CD8-positive, alpha-beta memory T cell (primary cell): ENCODE measurements around the gene TMCC1. TPM values are rescaled to one million over a fixed set of nuclear protein-coding genes. Genes with fewer than 3 reads are reported as not detected.
A peak's percentile ranks its signal among the peaks of the same experiment; 100 is the strongest.
"Not testable (repeated sequence)": the region's sequence is repeated elsewhere in the genome, so short reads cannot be mapped to it uniquely, and the experiment has no call there.

Experiments used
- CTCF ChIA-PET: fragments of 350-600 bp; sonication (Branson Sonifier 250); formaldehyde crosslinking; loops from one replicate; lab custom pipeline; 2021; ENCODE audit warnings: antibody characterized with exemption; lab: Charles Lee
- POLR2A ChIA-PET: fragments of 350-600 bp; sonication (Branson Sonifier 250); formaldehyde crosslinking; loops from one replicate; lab custom pipeline; 2021; ENCODE audit warnings: antibody characterized with exemption; lab: Charles Lee
- DNase-seq, 5 donors: peaks; one replicate each; pipeline versions ENCODE4 v3.0.0 to v3.0.0-alpha.2; 2020 to 2022; ENCODE audit warnings: mixed read lengths in 1 of 5
- H3K27ac ChIP-seq: one replicate; pipeline ENCODE4 v1.7.0; 2013; ENCODE audit warnings: low read depth, mild to moderate bottlenecking, low read length, moderate library complexity
- H3K27me3 ChIP-seq: 2 replicates; pipeline ENCODE4 v1.7.0; 2013; ENCODE audit warnings: low read length, mild to moderate bottlenecking; ENCODE audit not compliant: insufficient read depth, poor library complexity, severe bottlenecking
- H3K36me3 ChIP-seq: 2 replicates; pipeline ENCODE4 v1.7.0; 2013; ENCODE audit warnings: mild to moderate bottlenecking, low read length, moderate library complexity; ENCODE audit not compliant: insufficient read depth
- H3K4me1 ChIP-seq: 2 replicates; pipeline ENCODE4 v1.7.0; 2013; ENCODE audit warnings: mild to moderate bottlenecking, low read length, moderate library complexity; ENCODE audit not compliant: insufficient read depth
- H3K4me3 ChIP-seq: 2 replicates; pipeline ENCODE4 v1.7.0; 2013; ENCODE audit warnings: mild to moderate bottlenecking, low read length
- H3K9me3 ChIP-seq: 2 replicates; pipeline ENCODE4 v1.7.0; 2013; ENCODE audit warnings: mild to moderate bottlenecking, low read length
- H3K27ac Mint-ChIP-seq, 8 donors: one replicate each; pipeline ENCODE4 v1.8.0; 2020 to 2021; ENCODE audit warnings: mixed read lengths in 8 of 8, mild to moderate bottlenecking in 6 of 8, inconsistent platforms in 3 of 8, moderate library complexity in 3 of 8
- H3K27me3 Mint-ChIP-seq, 2 donors: one replicate each; pipeline ENCODE4 v1.8.0; 2020 to 2021; ENCODE audit warnings: mixed read lengths in 2 of 2, mild to moderate bottlenecking in 1 of 2, moderate library complexity in 1 of 2
- H3K36me3 Mint-ChIP-seq, 3 donors: one replicate each; pipeline ENCODE4 v1.8.0; 2020 to 2021; ENCODE audit warnings: mixed read lengths in 3 of 3, inconsistent platforms in 1 of 3, mild to moderate bottlenecking in 1 of 3
- H3K4me1 Mint-ChIP-seq, 3 donors: one replicate each; pipeline ENCODE4 v1.8.0; 2020 to 2021; ENCODE audit warnings: mixed read lengths in 3 of 3, inconsistent platforms in 1 of 3, mild to moderate bottlenecking in 1 of 3
- H3K4me3 Mint-ChIP-seq, 7 donors: one replicate each; pipeline ENCODE4 v1.8.0; 2020 to 2021; ENCODE audit warnings: mixed read lengths in 7 of 7, mild to moderate bottlenecking in 6 of 7, moderate library complexity in 4 of 7, inconsistent platforms in 2 of 7
- H3K9me3 Mint-ChIP-seq, 5 donors: one replicate each; pipeline ENCODE4 v1.8.0; 2020 to 2022; ENCODE audit warnings: mixed read lengths in 5 of 5, mild to moderate bottlenecking in 3 of 5, moderate library complexity in 2 of 5, inconsistent platforms in 1 of 5
- polyA plus RNA-seq: library from polyadenylated mRNA; unstranded; fragments of 300-500 nt; fragmentation: Illumina TruSeq; gene quantifications from one replicate; pipeline ENCODE4 v1.2.3, GENCODE V29; 2021
- total RNA-seq, 2 experiments: library from RNA; stranded (reverse); gene quantifications; one replicate each; pipeline ENCODE4 v1.2.3, GENCODE V29; 2021

Gene TMCC1
- total and polyA plus RNA-seq, 3 experiments from 2014 or later: 5.6 to 18.6 (median 16.0) TPM

DNA sequence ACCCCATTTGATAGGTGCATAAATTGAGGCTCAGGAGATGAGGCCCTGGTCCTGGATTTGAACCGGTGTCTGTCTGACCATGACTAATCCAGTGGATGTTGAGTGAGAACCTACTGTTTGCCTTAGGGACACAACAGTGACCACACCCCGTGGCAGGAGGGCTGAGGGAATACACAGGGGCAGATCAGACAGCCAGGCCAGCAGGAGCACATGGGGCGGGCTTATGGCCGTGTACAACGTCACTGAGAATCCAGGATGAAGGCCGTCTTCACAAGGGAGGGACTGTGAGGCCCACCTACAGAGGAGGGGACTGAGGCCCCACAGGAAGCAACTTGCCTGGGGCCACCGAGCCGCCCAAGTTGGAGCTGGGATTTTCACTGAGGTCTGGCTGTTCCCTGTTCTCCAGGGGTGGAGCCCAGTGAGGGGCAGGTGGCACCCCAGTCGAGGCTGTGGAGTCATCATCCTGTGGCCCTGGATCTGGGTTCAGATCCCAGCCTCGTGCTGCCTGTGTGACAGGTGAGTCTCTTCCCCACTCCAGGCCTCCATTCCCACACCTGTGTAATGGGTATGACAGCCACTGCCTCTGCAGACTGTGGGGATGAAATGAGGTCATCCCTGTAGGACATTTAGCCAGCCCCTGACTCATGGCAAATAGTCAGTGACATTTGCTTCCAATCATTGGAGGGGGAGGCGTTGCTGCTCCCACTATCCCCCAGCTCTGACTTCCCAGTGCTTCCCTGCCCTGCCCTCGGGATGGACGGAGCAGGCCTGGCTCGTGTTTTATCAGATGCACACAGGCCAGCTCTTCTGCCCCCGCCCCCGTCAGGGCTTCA, 280.8 kb downstream of the TMCC1 start:
- no peaks in the 10 kb centered on the region for H3K36me3 ChIP-seq
- CTCF ChIA-PET: no interaction called here
- no peaks in the 10 kb centered on the region for H3K27me3 ChIP-seq
- no peaks in the 10 kb centered on the region for H3K9me3 ChIP-seq
- Mint-ChIP-seq H3K27me3 (peaks cover 0 to under 1% of the 10 kb centered on the region in 2 donors), H3K27ac (peak overlapping the region in 2 of 8 donors; percentile 20 to 83), H3K9me3 (no peaks in the 10 kb centered on the region), H3K4me3 (no peak overlapping the region), H3K4me1 (peaks cover 7 to 14% (median 9%) of the 10 kb centered on the region in 3 donors), H3K36me3 (no peaks in the 10 kb centered on the region)
- POLR2A ChIA-PET: interaction anchor here (0.6 kb wide), 1 partner anchor 9 kb away, joined by 3 read pairs; no protein-coding TSS in a partner anchor
- no peak overlapping the region for H3K4me3 ChIP-seq
- H3K4me1 ChIP-seq: no peaks in the 10 kb centered on the region
- DNase-seq: no peak
- no peak overlapping the region for H3K27ac ChIP-seq

- POLR2A ChIA-PET: no interaction called here
- H3K36me3 Mint-ChIP-seq: peaks cover 0 to under 1% (median 0%) of the 10 kb centered on the region in 3 donors
Measured at GRCh38 chr3:129611812-129612533, 281.5 kb downstream of the TMCC1 start.

GRCh38 chr3:129611446-129611800, 282.1 kb downstream of the TMCC1 start:
- no peak overlapping the region for H3K27ac ChIP-seq
- peaks cover 4% of the 10 kb centered on the region for H3K4me1 ChIP-seq
- H3K9me3 ChIP-seq: no peaks in the 10 kb centered on the region
- H3K27me3 ChIP-seq: no peaks in the 10 kb centered on the region
- H3K4me3 ChIP-seq: no peak overlapping the region
- Mint-ChIP-seq H3K36me3 (peaks cover 0 to 2% (median 0%) of the 10 kb centered on the region in 3 donors), H3K27ac (peak overlapping the region in 1 of 8 donors; percentile 95), H3K9me3 (no peaks in the 10 kb centered on the region), H3K27me3 (no peaks in the 10 kb centered on the region), H3K4me3 (no peak overlapping the region), H3K4me1 (peaks cover 13 to 22% (median 13%) of the 10 kb centered on the region in 3 donors)
- ChIA-PET POLR2A (no interaction called here), CTCF (no interaction called here)
- no peaks in the 10 kb centered on the region for H3K36me3 ChIP-seq
- DNase-seq: no peak

More at GRCh38 chr3:129611812-129612533, 281.5 kb downstream of the TMCC1 start:
- Mint-ChIP-seq H3K4me3 (no peak overlapping the region), H3K27ac (peak overlapping the region in 1 of 8 donors; percentile 95), H3K9me3 (no peaks in the 10 kb centered on the region), H3K4me1 (peaks cover 11 to 19% (median 12%) of the 10 kb centered on the region in 3 donors), H3K27me3 (no peaks in the 10 kb centered on the region)
- Histone ChIP-seq H3K4me1 (peaks cover 3% of the 10 kb centered on the region), H3K27me3 (no peaks in the 10 kb centered on the region), H3K4me3 (no peak overlapping the region), H3K27ac (no peak overlapping the region), H3K36me3 (no peaks in the 10 kb centered on the region), H3K9me3 (no peaks in the 10 kb centered on the region)
- CTCF ChIA-PET: no interaction called here
- DNase-seq: no peak

DNA sequence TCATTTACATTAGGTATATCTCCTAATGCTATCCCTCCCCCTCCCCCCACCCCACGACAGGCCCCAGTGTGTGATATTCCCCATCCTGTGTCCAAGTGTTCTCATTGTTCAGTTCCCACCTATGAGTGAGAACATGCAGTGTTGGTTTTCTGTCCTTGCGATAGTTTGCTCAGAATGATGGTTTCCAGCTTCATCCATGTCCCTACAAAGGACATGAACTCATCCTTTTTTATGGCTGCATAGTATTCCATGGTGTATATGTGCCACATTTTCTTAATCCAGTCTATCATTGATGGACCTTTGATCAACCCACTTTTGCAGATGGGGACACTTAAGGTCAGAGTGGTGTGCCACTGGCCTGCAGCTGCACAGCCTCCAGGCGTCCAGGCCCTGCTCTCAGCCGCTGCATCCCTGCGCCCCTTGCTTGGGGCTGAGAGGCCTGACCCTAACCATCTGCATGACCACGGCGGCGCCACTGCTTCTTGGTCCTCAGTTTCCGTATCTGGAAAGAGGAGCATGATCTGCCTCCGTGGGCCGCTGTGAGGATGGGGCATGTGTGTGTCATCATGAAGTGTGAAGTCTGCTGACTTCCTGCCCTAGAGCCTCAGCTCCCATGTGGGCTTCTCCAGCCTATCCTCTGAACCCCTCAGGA, 282.6 kb downstream of the TMCC1 start:
- H3K27me3 Mint-ChIP-seq, DNase-seq, H3K36me3 ChIP-seq, POLR2A ChIA-PET, H3K4me1 ChIP-seq, H3K27ac ChIP-seq, H3K9me3 ChIP-seq, H3K36me3 Mint-ChIP-seq, H3K27me3 ChIP-seq, H3K4me3 ChIP-seq, H3K9me3 Mint-ChIP-seq, CTCF ChIA-PET, H3K27ac Mint-ChIP-seq: not testable (repeated sequence)
- Mint-ChIP-seq H3K4me3 (peak overlapping the region in 2 of 7 donors; percentile 11 to 69), H3K4me1 (peaks cover 13 to 22% (median 13%) of the 10 kb centered on the region in 3 donors)

DNA sequence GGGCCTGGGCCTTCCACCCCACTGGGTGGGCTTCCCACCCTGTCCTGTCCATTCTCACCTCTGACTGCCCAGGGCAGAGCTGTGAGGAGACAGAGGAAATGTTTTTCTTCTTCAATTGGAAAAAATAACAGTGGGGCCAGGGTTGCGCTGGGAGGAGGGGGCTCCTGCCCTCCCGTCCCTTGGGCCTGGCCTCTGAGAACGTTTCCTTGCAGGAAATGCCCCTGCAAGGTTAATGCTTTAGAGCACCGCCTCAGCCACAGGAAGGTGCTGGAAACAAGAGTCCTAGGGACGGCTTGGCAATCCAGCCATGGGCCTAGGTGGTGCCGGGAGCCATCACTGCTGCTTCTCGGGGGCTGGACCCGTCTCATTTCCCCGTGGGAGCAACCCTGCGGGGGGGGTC, 283.2 kb downstream of the TMCC1 start:
- peaks cover 0 to 6% (median 0%) of the 10 kb centered on the region in 3 donors for H3K36me3 Mint-ChIP-seq
- Histone ChIP-seq H3K36me3 (no peaks in the 10 kb centered on the region), H3K4me3 (no peak overlapping the region), H3K9me3 (no peaks in the 10 kb centered on the region), H3K27ac (no peak overlapping the region), H3K4me1 (peaks cover 4% of the 10 kb centered on the region), H3K27me3 (no peaks in the 10 kb centered on the region)
- DNase-seq: no peak
- ChIA-PET CTCF (no interaction called here), POLR2A (no interaction called here)
- no peaks in the 10 kb centered on the region for H3K9me3 Mint-ChIP-seq
- peaks cover 16 to 26% (median 18%) of the 10 kb centered on the region in 3 donors for H3K4me1 Mint-ChIP-seq
- no peak overlapping the region for H3K4me3 Mint-ChIP-seq
- no peak overlapping the region for H3K27ac Mint-ChIP-seq
- H3K27me3 Mint-ChIP-seq: peaks cover 2 to 4% of the 10 kb centered on the region in 2 donors

DNA sequence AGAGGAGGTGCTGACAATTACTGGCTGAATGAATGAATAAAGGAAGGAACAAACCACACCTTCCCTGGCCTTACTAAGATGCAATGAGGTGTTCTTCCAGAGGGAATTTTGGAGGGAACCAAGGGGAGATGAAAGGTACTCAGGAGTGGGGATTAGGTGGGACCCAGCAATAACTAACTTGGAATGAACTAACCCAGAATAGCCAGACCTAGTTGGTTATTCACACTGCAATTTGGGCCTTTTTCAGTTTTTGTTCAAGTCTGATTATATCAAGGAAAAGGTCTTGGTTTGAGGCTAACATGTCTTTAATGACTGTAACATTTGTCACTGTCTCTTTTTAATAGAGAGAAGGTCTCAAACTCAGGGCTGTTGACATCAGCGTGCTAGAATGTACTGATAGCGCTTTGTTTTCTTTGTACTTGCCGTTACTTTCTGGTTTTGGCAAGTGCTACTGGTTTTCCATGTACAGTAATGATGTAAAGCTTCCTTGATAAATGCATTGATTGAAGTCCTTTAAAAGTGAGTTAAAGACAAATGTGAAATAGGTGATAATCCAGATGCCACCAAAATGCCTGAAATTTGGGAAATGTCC, 283.8 kb downstream of the TMCC1 start:
- peak overlapping the region in 2 of 7 donors; percentile 11 to 58 for H3K4me3 Mint-ChIP-seq
- peaks cover 16 to 29% (median 18%) of the 10 kb centered on the region in 3 donors for H3K4me1 Mint-ChIP-seq
- Histone ChIP-seq H3K4me3 (no peak overlapping the region), H3K27ac (no peak overlapping the region), H3K36me3 (no peaks in the 10 kb centered on the region), H3K4me1 (peaks cover 4% of the 10 kb centered on the region), H3K9me3 (no peaks in the 10 kb centered on the region), H3K27me3 (no peaks in the 10 kb centered on the region)
- CTCF ChIA-PET: no interaction called here
- peak overlapping the region in 5 of 8 donors; percentile 19 to 44 (median 40) for H3K27ac Mint-ChIP-seq
- H3K9me3 Mint-ChIP-seq: no peaks in the 10 kb centered on the region
- H3K27me3 Mint-ChIP-seq: peaks cover 2 to 4% of the 10 kb centered on the region in 2 donors
- no peak for DNase-seq
- peaks cover 0 to 6% (median 0%) of the 10 kb centered on the region in 3 donors for H3K36me3 Mint-ChIP-seq
- POLR2A ChIA-PET: no interaction called here

GRCh38 chr3:129608936-129609590, 284.4 kb downstream of the TMCC1 start:
- H3K4me3 Mint-ChIP-seq: peak overlapping the region; percentile 10 to 85 (median 63)
- H3K36me3 Mint-ChIP-seq: peaks cover 0 to 6% (median 0%) of the 10 kb centered on the region in 3 donors
- peaks cover 2 to 4% of the 10 kb centered on the region in 2 donors for H3K27me3 Mint-ChIP-seq
- Histone ChIP-seq H3K36me3 (no peaks in the 10 kb centered on the region), H3K9me3 (no peaks in the 10 kb centered on the region), H3K4me1 (peaks cover 4% of the 10 kb centered on the region), H3K4me3 (no peak overlapping the region), H3K27me3 (no peaks in the 10 kb centered on the region), H3K27ac (no peak overlapping the region)
- H3K4me1 Mint-ChIP-seq: peaks cover 20 to 36% (median 23%) of the 10 kb centered on the region in 3 donors
- DNase-seq: no peak
- H3K9me3 Mint-ChIP-seq: no peaks in the 10 kb centered on the region
- CTCF ChIA-PET: interaction anchor here (1.1 to 1.8 kb wide), 3 partner anchors 12 to 119 kb away, joined by 3 to 6 read pairs (median 5); no protein-coding TSS in a partner anchor
- POLR2A ChIA-PET: interaction anchor here (1.4 kb wide), 1 partner anchor 16 kb away, joined by 3 read pairs; no protein-coding TSS in a partner anchor
- peak overlapping the region in 6 of 8 donors; percentile 19 to 44 (median 37) for H3K27ac Mint-ChIP-seq
